ENCODE results near the gene SLC44A1. TPM values are rescaled to one million over a fixed set of nuclear protein-coding genes. Genes with fewer than 3 reads are reported as not detected.
A peak's percentile ranks its signal among the peaks of the same experiment; 100 is the strongest.

Gene SLC44A1
- total RNA-seq, 1 donor from 2014 or later = 90.4 TPM

DNA sequence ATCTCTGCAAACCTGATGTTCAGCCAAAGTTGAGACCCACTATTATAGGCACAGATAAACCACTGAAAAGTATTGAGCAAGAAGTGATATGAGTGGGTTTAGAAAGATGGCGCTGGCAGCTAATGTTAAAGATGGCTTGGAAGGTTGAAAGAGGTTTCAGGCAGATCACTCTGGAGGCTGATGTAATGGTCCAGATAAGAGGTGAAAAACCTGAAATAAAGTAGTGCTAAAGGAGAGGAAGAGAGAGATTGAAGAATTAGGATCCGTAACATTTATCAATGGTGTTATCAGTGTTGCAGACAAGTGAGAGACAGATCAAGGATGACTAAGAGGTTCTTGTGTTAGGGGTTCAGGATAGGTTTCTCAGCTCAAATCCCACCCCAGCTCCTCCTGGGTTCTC lies 58.3 kb downstream of the SLC44A1 start:
- no peak for DNase-seq (ENCODE audit: low read depth)

DNA sequence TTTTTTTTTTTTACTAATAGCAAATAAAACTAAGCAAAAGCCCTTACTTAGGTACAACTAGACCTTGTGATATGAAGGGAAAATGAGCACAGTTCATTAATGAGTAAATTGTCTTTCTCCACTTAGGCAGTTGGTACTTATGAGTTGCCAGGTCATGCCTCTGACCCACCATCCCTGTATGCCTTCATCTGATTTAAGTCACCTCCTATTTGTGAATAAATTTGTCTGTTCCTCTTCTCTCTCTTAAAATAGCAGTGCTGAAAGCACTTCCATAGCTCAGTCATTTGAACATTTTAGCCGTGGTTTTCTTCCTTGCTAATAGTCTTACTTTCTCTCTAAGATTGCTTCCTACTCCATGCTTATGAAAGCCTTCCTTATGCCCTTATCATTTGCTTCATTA lies 61.4 kb downstream of the SLC44A1 start:
- no peak for DNase-seq (ENCODE audit: low read depth)

DNA sequence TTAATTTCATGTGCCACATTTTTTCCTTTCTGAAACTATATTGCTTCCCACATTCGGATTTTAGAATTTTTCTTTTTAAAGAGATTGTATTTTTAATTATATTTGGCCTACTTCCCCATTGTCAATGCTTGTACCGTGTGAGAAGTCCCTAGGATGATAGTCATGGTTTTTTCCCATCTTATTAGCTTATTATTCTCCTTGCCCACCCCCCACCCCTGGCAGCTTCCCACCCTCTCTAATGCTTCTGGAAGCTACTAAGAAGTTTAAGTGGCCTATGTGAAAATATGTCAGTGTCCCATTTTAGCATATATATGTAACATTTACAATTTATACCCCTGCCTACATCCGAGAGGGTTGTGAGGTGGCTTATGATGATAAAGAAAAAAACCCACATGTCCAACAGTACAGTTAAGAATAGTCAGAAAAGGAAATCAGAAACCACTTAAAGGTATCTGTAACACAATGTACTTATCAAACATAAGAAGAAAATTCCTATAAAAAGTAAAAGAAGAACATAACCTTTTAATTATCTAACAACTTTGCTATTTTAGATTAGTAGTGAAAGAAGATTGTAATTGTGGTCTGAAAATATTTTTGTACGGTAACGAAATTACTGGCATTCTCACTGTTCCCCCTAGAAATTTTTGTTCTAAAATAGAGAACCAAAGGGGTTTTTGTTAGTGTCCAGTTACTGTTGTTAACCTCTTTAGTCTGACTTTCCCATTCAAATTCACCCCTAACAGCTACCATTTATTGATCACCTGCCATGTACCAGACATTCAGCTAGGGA lies 62.1 kb downstream of the SLC44A1 start:
- DNase-seq (ENCODE audit: low read depth) = no peak

DNA sequence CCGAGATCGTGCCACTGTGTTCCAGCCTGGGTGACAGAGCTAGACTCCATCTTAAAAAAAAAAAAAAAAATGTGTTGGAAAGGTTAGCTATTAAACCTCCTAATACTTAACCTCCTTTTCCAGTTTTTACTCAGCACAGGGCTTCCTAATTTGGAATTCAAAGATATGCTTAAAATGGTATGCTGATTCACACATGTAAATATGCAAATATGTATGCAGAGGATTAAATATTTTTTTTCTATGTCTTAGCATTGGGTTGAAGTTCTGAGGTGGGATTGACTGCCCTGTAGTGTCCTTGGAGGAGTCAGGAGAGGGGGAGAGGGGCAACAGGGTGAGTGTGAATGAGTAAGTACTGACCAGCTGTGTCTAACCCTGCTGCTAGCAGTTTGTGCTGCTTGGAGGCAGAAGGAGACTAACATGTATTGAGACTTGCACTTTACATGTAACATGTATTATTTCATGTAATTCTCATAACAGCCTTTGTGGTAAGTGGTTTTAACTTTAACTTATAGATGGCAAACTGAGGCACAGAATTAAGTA lies 63.2 kb downstream of the SLC44A1 start:
- DNase-seq (ENCODE audit: low read depth) = peak; percentile 42

DNA sequence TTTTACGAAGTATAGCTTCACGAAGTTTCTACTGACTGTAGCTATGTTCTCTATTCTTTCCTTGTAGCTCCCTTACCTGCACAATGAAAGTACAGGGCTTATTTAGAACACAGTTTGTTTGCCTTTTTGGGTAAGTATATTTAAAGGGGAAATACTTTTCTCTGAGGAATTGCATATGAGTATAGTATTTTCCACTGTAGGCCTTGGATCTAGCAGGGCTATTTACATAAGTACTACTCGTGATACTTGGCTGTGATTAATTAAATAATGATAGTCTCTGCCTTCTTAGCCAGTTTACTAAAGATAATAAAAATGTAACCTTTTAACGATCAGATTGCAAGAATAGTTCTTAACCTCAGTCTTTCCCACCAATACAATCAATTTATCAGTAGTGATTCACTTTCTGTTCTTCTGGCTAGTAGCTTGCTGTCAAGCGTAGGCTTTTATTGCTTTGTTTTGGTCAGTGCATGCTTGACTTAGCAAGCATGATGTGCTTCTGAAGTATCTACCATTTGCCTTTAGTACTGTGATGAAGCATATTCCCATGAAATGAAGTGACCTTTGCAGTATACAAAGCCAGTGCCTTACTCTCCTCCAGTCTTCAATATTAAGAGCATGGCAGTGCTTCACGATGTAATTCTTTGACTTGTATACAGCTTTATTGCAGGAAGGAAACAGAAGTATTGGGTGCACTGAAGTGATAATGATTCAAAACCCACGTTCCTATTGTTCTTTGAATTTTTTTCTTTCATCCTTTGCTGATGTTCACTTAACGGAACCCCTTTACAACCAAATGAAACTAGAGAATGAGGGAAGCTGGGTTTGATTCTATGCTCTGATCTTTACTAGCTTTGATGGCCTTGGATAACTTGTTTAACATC lies 64.2 kb downstream of the SLC44A1 start:
- peak; percentile 90 for DNase-seq (ENCODE audit: low read depth)

DNA sequence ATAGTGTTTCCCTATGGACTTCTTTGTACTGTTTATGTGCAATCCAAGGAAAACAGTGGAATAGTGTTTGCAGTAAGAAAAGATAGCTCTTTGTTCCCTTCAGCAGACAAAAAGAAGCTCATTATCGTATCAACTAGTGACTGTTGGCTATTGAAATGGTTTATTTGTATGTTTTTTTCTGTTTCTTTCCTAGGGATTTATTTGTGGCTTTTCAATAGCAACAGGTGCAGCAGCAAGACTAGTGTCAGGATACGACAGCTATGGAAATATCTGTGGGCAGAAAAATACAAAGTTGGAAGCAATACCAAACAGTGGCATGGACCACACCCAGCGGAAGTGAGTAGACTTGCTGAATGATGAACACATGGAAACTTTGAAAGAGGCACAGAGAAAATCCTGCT lies 65.1 kb downstream of the SLC44A1 start:
- no peak for DNase-seq (ENCODE audit: low read depth)

DNA sequence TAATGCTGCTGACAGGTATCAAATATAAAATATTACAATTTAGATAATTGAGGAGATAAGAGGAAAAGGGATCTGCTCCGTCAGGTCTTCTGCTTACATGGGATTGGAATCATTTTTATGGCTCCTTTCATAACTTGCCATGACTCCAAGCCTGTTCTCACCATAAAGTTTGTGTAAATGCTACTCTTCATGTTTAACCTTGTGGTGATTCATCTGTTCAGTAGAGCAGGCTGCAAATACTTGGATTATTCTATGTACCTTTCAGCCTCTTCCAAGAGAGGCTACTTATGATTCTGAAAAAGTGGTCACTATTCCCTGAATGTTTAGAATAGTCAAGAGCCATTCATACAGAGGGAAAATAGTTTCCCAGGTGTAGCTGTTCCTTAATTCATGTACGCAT lies 66.9 kb downstream of the SLC44A1 start:
- DNase-seq (ENCODE audit: low read depth) = no peak

DNA sequence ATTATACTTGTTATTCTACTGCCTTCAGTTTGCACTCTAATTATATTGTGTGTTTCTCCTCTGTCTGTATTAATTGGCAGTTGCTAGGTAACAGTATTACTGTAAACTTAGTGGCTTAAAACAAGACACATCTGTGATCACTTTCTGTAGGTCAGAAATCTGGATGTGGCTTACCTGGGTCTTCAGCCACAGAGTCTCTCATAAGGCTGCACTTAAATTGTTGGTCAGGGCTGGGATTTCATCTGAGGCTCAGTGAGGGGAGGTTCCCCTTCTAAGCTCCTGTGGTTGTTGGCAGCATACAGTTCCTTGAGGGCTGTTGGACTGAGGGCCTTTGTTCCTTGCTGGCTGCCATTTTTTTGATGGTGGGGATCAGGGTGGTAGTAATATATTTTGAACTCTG lies 68.8 kb downstream of the SLC44A1 start:
- DNase-seq (ENCODE audit: low read depth) = no peak

DNA sequence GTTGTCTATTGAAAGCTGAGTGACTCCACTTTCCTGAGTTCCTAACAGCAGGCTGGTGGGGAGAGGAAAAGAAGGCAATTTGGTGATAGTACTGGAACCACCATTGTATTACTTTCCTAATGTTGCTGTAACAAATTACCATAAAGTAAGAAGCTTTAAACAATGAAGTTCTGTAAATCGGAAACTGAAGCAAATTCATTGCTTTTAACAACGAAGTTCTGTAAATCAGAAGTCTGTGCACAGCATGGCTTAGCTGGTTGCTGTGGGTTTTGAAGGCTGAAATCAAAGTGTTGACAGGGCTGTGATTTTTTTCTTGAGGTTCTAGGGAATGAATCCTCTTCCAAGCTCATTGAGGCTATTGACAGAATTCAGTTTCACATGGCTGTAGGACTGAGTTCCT lies 72.3 kb downstream of the SLC44A1 start:
- DNase-seq (ENCODE audit: low read depth) = no peak

DNA sequence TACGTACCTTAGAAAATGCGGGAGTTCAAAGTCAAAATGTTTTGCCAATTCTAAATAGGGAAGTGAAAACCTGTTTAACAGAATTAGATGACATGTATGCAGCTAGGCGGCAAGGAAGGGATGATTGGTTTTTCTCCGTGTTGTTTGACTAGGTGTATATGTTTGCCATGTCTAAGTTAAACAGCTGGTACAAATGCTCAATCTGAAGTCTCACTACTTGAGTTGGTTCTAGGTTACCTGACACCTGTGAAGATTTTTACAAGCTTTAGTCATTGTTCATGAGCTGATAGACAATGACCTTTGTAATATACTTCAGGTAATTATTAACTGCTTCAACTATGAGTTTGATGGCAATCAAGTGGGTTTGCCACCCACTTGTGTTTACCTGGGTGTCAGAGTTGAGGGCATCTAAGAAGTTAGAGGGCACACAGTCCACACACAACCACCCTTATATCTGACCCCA lies 74.3 kb downstream of the SLC44A1 start:
- peak; percentile 58 for DNase-seq (ENCODE audit: low read depth)

DNA sequence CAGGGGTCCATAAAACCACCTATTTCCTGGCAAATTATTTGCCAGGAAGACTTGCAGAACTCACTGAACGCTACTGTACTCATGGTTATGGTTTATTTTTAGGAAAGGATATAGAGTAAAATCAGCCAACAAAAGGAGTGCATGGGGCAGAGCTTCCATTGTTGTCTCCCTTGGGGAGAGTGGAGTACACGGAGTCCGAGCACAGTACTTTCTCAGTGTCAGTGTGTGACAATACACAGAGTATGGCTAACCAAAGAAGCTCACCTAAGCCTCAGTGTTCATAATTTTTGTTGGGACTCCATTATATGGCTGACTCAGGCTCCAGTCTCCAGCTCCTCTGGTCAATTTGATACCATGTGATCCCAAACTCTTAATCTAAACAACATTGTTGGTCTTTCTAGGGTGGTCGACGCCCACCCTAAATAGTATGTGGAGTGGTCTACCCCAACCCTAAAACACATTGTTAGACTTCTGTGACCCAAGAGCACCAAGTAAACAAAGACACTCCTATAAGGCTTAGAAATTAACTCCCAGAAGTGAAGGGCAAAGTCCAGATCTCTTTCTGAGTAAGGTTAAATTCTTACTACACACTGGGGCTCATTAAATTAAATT lies 74.9 kb downstream of the SLC44A1 start:
- DNase-seq (ENCODE audit: low read depth) = no peak

DNA sequence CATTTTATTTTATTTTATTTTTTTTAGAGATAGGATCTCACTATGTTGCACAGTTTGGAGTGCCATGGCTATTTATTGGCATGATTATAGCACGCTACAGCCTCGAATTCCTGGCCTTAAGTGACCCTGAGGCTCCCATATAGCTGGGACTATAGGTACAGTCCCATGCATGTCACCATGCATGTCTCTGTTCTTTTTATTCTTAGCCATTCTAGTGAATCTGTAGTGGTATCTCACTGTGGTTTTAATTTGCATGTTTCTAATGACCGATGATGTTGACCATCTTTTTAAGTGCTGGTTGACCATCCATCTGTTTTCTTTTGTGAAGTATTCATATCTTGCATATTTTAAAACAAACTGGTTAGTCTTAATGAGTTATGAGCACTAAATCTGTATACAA lies 76.1 kb downstream of the SLC44A1 start:
- DNase-seq (ENCODE audit: low read depth) = no peak

DNA sequence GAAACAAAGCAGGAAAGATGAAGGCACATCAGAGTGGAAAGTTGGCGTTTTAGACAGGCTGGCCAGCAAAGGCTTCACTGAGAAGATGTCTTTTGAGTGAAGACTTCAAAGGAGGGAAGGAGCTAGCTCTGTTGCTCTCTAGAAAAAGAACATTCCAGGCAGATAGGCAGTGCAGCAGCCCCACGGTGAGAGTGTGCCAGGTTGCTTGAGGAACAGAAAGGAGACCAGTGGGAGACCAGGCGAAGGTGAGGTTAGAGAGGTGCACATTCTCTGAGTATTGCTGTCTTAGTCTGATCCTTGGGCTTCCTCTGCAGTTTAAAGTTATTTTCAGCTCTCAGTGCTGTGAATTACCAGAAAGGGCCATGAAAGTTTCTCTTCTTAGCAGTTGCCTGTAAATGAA lies 83.8 kb downstream of the SLC44A1 start:
- DNase-seq (ENCODE audit: low read depth) = no peak

DNA sequence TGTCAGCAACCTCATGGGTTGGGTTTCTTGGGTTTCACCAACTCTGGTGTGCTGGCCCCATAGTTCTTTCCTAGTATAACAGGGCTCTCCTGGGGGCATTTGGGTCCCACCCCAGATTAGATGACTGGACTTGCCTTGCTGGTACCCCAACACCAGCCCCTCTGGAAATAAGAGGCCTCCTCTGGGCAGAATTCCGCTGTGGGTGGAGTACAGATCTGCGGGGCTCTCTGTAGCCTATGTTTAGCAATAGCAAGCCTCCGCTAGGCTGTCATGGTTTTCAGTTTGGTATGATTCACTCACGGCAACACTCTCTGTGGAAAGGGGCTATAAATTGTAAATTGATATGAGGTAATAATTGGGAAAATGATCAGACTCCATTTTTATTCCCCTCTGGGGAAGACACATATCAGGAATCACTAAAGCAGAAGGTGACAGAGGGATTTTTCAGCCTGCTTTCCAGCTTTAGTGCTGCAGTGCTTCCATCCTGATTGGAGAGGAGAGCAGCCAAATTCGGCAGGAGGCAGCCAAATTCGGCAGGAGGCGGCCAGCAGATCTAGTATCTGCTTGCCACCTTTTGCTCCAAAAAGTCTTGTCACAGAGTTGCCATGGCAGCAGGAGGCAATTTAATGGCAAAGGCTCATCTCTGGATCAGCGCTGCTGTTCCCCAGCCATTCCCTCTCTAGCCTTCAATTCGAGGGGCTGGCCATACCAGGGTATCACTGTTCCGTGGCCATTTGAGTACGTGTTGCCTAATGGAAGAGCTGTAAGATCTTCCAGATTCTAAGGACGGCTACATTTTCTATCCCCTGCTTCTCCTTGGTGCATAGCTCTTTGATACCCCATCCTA lies 84.6 kb downstream of the SLC44A1 start:
- DNase-seq (ENCODE audit: low read depth) = no peak

DNA sequence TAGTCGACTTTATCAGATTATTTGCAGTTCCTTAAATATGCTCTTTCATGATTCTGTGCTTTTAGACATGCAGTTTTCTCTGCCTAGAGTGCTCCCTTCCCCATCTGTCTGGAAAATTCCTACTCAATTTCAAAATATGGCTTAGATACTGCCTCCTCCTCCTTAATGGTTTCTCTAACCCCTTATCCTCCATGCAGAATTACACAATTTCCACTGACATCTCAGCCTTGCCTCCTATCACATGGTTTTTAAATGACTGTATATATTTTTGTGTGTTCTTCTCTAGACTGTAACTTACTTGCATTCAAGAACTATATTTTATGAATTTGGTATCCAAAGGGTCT lies 85.2 kb downstream of the SLC44A1 start:
- no peak for DNase-seq (ENCODE audit: low read depth)

DNA sequence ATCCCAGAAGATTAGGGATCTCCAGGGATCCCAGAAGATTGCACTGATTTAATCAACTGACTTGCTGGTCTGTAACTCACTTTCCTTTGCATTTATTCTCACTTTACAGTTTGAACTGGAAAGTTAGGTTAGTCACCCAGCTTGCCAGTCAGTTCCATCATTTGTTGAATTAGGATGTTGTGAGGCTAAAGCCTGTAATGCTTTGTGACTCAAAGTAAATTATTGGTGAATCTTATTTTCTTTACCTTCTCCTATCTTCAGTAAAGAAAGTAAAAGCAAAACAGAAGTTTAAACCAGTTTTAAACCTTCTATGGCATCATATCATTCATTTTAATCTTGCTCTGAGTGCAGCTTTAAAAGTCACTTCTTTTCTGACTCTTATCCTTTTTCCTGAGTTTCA lies 85.8 kb downstream of the SLC44A1 start:
- peak; percentile 32 for DNase-seq (ENCODE audit: low read depth)

DNA sequence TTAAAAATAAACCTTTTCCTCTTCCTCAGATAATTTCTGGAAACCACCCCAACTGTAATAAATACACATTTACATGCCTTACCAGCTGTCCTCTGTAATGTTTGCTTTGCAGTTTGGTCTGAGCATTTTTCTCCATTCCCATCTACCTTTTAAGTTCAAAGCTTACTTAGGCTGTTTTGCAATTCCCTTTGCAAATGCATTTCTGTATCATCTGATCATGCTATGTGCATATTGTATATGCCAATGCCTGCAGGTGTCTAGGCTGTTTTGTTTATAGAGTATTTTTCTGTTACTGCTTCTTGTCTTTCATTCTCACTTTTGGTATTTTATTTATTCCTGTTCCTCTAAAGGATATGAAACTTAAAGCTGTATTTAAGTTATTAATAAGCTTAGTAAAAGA lies 86.3 kb downstream of the SLC44A1 start:
- no peak for DNase-seq (ENCODE audit: low read depth)

DNA sequence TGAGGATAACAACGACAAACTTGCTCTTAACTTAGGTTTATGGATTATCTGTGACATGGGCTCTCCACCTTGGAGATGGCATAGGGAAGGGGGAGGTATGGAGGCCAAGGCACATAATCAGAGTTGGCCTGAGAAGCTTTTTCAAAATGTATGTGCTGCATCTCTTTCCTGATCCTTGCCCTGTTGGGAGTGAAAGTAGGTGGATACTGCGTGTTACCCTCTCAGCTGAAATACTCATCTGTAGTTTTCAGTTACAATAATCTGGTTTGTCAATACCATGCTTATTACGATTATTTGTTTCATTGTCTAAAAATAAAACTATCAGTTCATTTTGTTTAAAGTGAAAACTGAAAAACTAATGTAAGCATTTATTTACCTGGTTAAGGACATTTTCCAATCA lies 86.7 kb downstream of the SLC44A1 start:
- DNase-seq (ENCODE audit: low read depth) = no peak

DNA sequence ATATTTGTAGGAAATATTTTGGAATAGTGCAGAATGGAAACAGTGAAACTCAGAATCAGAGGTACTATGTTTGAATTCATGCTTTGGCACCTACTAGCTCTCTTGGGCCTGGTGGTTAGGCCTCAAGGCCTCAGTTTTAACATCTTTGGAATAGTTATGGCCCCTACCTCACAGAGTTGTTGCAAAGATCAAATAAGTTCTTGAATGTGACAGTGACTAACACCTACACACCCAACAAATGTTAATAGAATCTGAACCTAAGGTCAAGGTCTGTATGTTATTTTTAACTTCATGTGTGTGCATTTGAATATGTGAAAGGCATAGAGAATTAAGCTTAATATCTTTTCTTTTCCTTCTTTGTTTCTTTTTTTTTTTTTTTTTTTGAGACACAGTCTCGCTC lies 87.3 kb downstream of the SLC44A1 start:
- DNase-seq (ENCODE audit: low read depth) = no peak

DNA sequence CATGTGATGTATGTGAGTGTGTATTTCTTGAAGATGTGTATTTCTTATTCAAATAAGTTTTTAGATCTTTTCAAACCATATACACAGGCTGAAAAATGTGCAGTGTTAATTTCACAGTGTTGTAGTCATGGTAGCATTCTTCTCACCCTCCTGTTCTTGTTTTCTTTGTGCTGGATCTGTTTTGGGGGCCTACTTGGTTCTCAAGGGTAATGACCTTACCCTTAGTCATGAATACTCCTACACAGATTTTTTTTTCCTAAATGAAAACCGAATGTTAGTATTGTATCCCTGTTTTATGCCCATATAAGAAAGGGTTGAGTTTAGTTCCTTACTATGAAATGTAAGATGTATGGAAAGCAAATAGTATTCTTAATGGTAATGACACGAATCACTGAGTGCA lies 88.0 kb downstream of the SLC44A1 start:
- DNase-seq (ENCODE audit: low read depth) = peak; percentile 16

DNA sequence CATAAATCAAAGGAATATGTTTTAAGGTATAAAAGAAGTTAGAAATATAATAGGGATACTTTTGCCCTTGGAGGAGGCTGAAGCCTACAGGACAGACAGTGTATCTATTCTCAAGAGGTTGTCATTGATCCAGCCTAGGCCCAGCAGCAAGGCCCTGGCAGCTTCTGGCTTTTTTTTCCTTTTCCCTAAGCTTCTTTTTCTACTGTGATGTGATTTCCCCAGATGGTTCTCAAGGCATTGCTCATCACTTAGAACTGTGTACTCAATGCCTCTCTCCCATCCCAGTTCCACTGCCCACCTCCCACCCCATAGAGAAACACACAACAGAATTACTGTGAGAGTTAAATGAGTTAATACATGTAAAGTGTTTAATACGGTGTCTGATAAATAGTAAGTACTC lies 88.6 kb downstream of the SLC44A1 start:
- no peak for DNase-seq (ENCODE audit: low read depth)

DNA sequence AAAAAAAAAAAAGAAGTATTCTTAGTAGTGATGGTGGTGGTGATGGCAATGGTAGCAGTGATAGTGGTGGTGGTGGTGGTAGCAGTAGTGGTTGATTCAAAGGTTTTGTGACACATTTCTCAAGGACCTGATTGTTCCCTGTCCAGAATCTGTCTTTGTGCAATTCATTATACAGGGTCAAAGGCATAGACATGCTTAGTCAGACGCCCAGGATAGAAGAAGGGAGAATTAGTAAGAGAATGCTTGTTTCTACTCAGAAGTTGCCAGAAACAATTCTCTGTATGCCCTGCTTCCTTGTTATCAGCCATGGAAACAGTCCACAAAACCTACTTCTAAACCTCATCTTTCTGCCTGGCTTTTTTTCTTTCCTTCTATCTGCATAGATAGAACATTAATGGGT lies 89.4 kb downstream of the SLC44A1 start:
- peak; percentile 35 for DNase-seq (ENCODE audit: low read depth)
